ENCODE measurements around the gene ZNF106. TPM values are rescaled to one million over a fixed set of nuclear protein-coding genes. Genes with fewer than 3 reads are reported as not detected.

ZNF106 gene
- total and polyA plus RNA-seq, 2 experiments from 2014 or later, result 35.7 to 43.8 TPM

DNA sequence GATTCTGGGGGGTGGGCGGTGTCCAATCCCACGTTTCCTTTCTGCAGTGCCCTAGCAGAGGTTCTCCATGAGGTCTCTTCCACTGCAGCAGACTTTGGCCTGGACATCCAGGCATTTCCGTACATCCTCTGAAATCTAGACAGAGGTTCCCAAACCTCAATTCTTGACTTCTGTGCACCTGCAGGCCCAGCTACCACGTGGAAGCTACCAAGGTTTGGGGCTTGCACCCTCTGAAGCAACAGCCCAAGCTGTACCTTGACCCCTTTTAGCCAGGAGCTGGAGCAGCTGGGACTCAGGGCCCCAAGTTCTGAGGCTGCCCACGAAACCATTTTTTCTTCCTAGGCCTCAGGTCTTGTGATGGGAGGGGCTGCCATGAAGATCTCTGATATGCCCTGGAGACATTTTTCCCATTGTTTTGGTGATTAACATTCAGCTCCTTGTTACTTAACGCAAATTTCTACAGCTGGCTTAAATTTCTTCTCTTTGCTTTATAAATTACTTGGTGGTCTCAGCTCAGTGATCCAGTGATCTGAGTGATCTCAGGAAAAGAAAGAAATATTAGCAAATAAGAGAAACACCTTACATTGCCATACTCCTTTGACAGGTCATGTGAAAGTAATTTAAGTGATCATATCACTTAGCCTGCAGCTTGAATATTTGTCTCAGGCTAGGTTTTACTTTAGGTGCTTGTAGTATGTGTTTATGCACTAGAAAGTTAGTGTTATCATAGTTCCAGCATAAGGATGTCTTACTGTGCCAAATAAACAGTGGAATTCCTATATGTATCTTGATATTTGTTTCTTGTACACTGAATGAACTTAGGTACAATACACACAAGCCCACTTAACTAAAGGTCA is 7.5 kb upstream of the ZNF106 start:
- H4K20me1 ChIP-seq (ENCODE audit: insufficient read depth), result no peaks in the 10 kb centered on the region
- no peak overlapping the region for H2AFZ ChIP-seq
- peak overlapping the region; percentile 47; the same call in 1 of the 2 replicates for H3K27ac ChIP-seq
- no peak overlapping the region for H3K9ac ChIP-seq
- in situ Hi-C loops (cut with MboI), result no loop called here
- no peak for TF ChIP-seq EZH2phosphoT487 (IDR thresholded peaks at IDR 0.05; ENCODE audit: insufficient read depth, low read depth)
- TF ChIP-seq EZH2 (IDR thresholded peaks at IDR 0.05; ENCODE audit: insufficient read depth, poor library complexity, severe bottlenecking), result no peak
- no peak for DNase-seq
- no peaks in the 10 kb centered on the region for H3K27me3 ChIP-seq (replicated peaks; ENCODE audit: insufficient read depth)
- H3K4me2 ChIP-seq (ENCODE audit: unreplicated experiment), result no peak overlapping the region
- peaks cover 5% of the 10 kb centered on the region; the same call in 1 of the 2 replicates for H3K36me3 ChIP-seq (ENCODE audit: low read depth)
- no peak overlapping the region for H3K4me3 ChIP-seq
- H3K79me2 ChIP-seq (ENCODE audit: insufficient read depth), result peaks cover 77% of the 10 kb centered on the region
- H3K9me3 ChIP-seq (ENCODE audit: low read depth), result no peaks in the 10 kb centered on the region
- peaks cover 29% of the 10 kb centered on the region for H3K4me1 ChIP-seq (ENCODE audit: insufficient read depth)
- WGBS, 2 experiments (ENCODE audit: low coverage in 1 of 2, low lambda C conversion rate in 2 of 2, missing lambda C conversion rate in 2 of 2), result 58 to 64% methylated on average over 6 of the region's 6 CpGs
- no peaks in the 10 kb centered on the region for H3K9me2 ChIP-seq (ENCODE audit: insufficient read depth)
- peaks cover 36% of the 10 kb centered on the region for H3F3A ChIP-seq (ENCODE audit: insufficient read depth)

DNA sequence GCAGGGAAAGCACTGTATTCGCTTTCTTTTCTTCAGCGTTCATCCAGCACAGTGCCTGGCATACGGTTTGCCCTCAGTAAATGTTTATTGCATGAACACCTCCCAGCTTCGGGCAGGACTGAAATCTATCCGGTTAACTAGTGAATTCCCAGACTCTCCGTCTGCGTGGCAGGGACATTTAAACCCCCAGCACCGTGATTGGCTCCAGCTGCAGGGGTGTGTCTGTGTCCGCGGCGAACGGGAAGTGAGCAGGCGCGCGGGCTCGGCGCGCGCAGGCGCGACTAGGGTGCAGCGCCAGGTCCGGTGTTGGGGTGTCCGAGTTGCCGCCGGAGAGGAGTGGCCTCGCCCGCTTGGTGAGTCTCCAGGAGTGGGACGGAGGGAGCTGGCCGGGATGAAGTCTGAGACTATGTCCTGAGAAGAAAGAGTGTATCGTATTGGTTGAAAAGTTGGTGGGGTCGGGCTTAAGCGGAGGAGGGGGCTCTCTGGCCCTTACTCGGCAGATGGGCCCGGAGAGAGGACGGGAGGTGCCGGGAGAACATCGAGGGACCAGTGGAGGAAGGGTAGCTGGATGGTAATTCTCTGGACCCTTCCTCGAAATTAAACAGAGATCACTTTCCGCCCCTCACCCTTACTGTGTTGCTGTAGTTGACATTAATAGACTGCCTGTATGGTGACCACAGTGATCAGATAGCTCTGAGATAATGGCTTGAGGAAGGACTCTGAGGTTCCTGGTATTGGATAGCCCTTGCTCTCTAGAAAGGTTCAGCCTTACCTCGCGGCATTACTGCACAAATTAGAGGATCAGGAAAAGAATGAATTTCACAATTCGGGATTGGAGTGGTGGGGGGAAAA is 4.6 kb upstream of the ZNF106 start, which contains the start of gene SNAP23:
SNAP23 (plus strand) TSS at position 274 of the 852 bp plus-strand sequence. CDS start 16,213 bp downstream, outside the sequence.
- H3K27ac ChIP-seq, result peak within 1 kb of the TSS; percentile 97
- H3K9me3 ChIP-seq (ENCODE audit: low read depth), result no peaks in the 10 kb centered on the region
- peak within 1 kb of the TSS; percentile 86 for H3K9ac ChIP-seq
- TF ChIP-seq EZH2phosphoT487 (IDR thresholded peaks at IDR 0.05; ENCODE audit: insufficient read depth, low read depth) (no peak), EZH2 (IDR thresholded peaks at IDR 0.05; ENCODE audit: insufficient read depth, poor library complexity, severe bottlenecking) (no peak)
- peak; percentile 98 for DNase-seq
- in situ Hi-C loops (cut with MboI), result no loop called here
- peak within 1 kb of the TSS; percentile 96 for H3K4me2 ChIP-seq (ENCODE audit: unreplicated experiment)
- H2AFZ ChIP-seq, result peak within 1 kb of the TSS; percentile 92
- H3K27me3 ChIP-seq (replicated peaks; ENCODE audit: insufficient read depth), result no peaks in the 10 kb centered on the region
- peak within 1 kb of the TSS; percentile 96 for H3K4me3 ChIP-seq
- peaks cover 1% of the 10 kb centered on the region; the same call in 1 of the 2 replicates for H3K36me3 ChIP-seq (ENCODE audit: low read depth)
- H4K20me1 ChIP-seq (ENCODE audit: insufficient read depth), result no peaks in the 10 kb centered on the region
- H3K9me2 ChIP-seq (ENCODE audit: insufficient read depth), result no peaks in the 10 kb centered on the region
- H3F3A ChIP-seq (ENCODE audit: insufficient read depth), result peaks cover 41% of the 10 kb centered on the region
- H3K4me1 ChIP-seq (ENCODE audit: insufficient read depth), result peaks cover 37% of the 10 kb centered on the region
- 1% methylated on average over 43 of the region's 43 CpGs for WGBS, 2 experiments (ENCODE audit: low coverage in 1 of 2, low lambda C conversion rate in 2 of 2, missing lambda C conversion rate in 2 of 2)
- H3K79me2 ChIP-seq (ENCODE audit: insufficient read depth), result peaks cover 51% of the 10 kb centered on the region

DNA sequence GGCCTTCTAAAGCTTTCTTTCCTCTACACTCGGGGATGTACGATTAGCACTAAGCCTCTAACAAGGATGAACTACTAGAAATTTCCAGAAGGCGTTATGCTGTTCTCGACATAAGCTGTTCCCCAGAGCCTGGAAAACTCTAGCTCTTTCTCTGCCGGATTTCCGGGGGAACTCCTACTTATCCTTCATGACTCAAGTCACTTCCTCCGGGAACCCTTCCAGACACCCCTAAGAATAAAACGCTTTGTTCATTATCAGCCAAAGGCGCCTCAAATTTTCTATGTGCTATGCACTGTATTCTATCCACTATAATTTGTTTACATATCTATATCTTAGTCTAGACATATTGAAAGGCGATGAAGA is 4.0 kb upstream of the ZNF106 start:
- peak; percentile 90 for DNase-seq
- H3K4me1 ChIP-seq (ENCODE audit: insufficient read depth), result peaks cover 36% of the 10 kb centered on the region
- H3K9ac ChIP-seq, result peak overlapping the region; percentile 86
- peak overlapping the region; percentile 96 for H3K4me3 ChIP-seq
- H3F3A ChIP-seq (ENCODE audit: insufficient read depth), result peaks cover 39% of the 10 kb centered on the region
- no peaks in the 10 kb centered on the region for H3K9me2 ChIP-seq (ENCODE audit: insufficient read depth)
- 1 to 2% methylated on average over 10 of the region's 10 CpGs for WGBS, 2 experiments (ENCODE audit: low coverage in 1 of 2, low lambda C conversion rate in 2 of 2, missing lambda C conversion rate in 2 of 2)
- H4K20me1 ChIP-seq (ENCODE audit: insufficient read depth), result no peaks in the 10 kb centered on the region
- peak overlapping the region; percentile 92 for H2AFZ ChIP-seq
- no peaks in the 10 kb centered on the region for H3K9me3 ChIP-seq (ENCODE audit: low read depth)
- H3K79me2 ChIP-seq (ENCODE audit: insufficient read depth), result peaks cover 51% of the 10 kb centered on the region
- TF ChIP-seq EZH2 (IDR thresholded peaks at IDR 0.05; ENCODE audit: insufficient read depth, poor library complexity, severe bottlenecking), result no peak
- no peak for TF ChIP-seq EZH2phosphoT487 (IDR thresholded peaks at IDR 0.05; ENCODE audit: insufficient read depth, low read depth)
- H3K27me3 ChIP-seq (replicated peaks; ENCODE audit: insufficient read depth), result no peaks in the 10 kb centered on the region
- peak overlapping the region; percentile 97 for H3K27ac ChIP-seq
- no peaks in the 10 kb centered on the region for H3K36me3 ChIP-seq (ENCODE audit: low read depth)
- peak overlapping the region; percentile 96 for H3K4me2 ChIP-seq (ENCODE audit: unreplicated experiment)
- in situ Hi-C loops (cut with MboI), result no loop called here

DNA sequence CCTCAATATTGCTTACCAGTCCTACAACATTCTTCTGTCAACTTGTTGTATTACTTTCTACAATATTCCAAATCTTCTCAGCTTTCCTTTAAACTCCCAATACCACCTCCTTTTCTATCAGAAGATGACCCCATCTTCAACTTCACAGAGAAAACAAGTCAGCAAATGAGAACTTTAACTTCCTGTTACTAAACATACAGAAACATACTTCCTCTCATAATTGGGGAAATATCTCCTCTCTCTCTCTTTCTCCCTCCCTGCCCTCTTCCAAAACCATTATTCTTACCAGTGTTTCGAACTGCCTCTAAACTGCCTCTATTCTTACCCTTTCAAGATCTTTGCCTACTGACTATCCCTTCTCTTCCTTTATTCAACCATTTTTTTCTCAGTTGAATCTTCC is 2.7 kb upstream of the ZNF106 start:
- peaks cover 54% of the 10 kb centered on the region for H3K79me2 ChIP-seq (ENCODE audit: insufficient read depth)
- H2AFZ ChIP-seq, result peak overlapping the region; percentile 45
- in situ Hi-C loops (cut with MboI), result no loop called here

More for the DNA sequence above, 2.7 kb upstream of the ZNF106 start:
- peak overlapping the region; percentile 97 for H3K27ac ChIP-seq
- no peak overlapping the region for H3K9ac ChIP-seq
- no peaks in the 10 kb centered on the region for H3K36me3 ChIP-seq (ENCODE audit: low read depth)
- 92 to 94% methylated on average over 1 of the region's 1 CpG for WGBS, 2 experiments (ENCODE audit: low coverage in 1 of 2, low lambda C conversion rate in 2 of 2, missing lambda C conversion rate in 2 of 2)
- H3K27me3 ChIP-seq (replicated peaks; ENCODE audit: insufficient read depth), result no peaks in the 10 kb centered on the region
- DNase-seq, result no peak
- H3K4me3 ChIP-seq, result no peak overlapping the region
- H3K4me1 ChIP-seq (ENCODE audit: insufficient read depth), result peaks cover 27% of the 10 kb centered on the region
- no peaks in the 10 kb centered on the region for H3K9me2 ChIP-seq (ENCODE audit: insufficient read depth)
- peaks cover 32% of the 10 kb centered on the region for H3F3A ChIP-seq (ENCODE audit: insufficient read depth)
- H3K4me2 ChIP-seq (ENCODE audit: unreplicated experiment), result no peak overlapping the region
- H3K9me3 ChIP-seq (ENCODE audit: low read depth), result no peaks in the 10 kb centered on the region
- TF ChIP-seq EZH2 (IDR thresholded peaks at IDR 0.05; ENCODE audit: insufficient read depth, poor library complexity, severe bottlenecking) (no peak), EZH2phosphoT487 (IDR thresholded peaks at IDR 0.05; ENCODE audit: insufficient read depth, low read depth) (no peak)
- H4K20me1 ChIP-seq (ENCODE audit: insufficient read depth), result no peaks in the 10 kb centered on the region

Data from GM23248 (cell line).